CD4-positive, alpha-beta T cell (primary cell): ENCODE measurements around the gene PHKB. TPM values are rescaled to one million over a fixed set of nuclear protein-coding genes. Genes with fewer than 3 reads are reported as not detected.

Source experiments
- ATAC-seq: fragments of 200-7000 bp; cut with Tn5 transposase; one replicate; pipeline ENCODE4 v1.10.0; 2022; ENCODE audit warnings: mild to moderate bottlenecking; ENCODE audit not compliant: poor library complexity
- CTCF ChIA-PET: fragments of 350-600 bp; sonication (Branson Sonifier 250); formaldehyde crosslinking; loops from one replicate; lab custom pipeline; 2021; ENCODE audit warnings: antibody characterized with exemption, inconsistent platforms; lab: Charles Lee
- POLR2A ChIA-PET: fragments of 350-600 bp; sonication (Branson Sonifier 250); formaldehyde crosslinking; loops from one replicate; lab custom pipeline; 2021; ENCODE audit warnings: antibody characterized with exemption, inconsistent platforms; lab: Charles Lee
- DNase-seq, 14 experiments: peaks; one replicate each; pipeline ENCODE4 v3.0.0-alpha.2; 2013 to 2020; ENCODE audit warnings: mixed read lengths in 2 of 14
- H3K27ac ChIP-seq, 2 donors: one replicate each; pipeline versions ENCODE4 v1.5.1 to v1.7.0; 2013; ENCODE audit warnings: low read length in 2 of 2, low read depth in 1 of 2, mild to moderate bottlenecking in 1 of 2
- H3K27me3 ChIP-seq, 2 experiments: 1 replicate in 1 of 2; 2 replicates in 1 of 2; pipeline versions ENCODE4 v1.6.1 to v1.7.0; 2013; ENCODE audit warnings: low read length in 2 of 2, control low read depth in 1 of 2, mild to moderate bottlenecking in 1 of 2, moderate library complexity in 1 of 2; ENCODE audit not compliant: insufficient read depth in 2 of 2, control insufficient read depth in 1 of 2
- H3K36me3 ChIP-seq: one replicate; pipeline ENCODE4 v1.6.1; 2013; ENCODE audit warnings: low read length, control low read depth; ENCODE audit not compliant: insufficient read depth
- H3K4me1 ChIP-seq: one replicate; pipeline ENCODE4 v1.6.1; 2013; ENCODE audit warnings: low read length, control low read depth; ENCODE audit not compliant: insufficient read depth
- H3K4me3 ChIP-seq: one replicate; pipeline ENCODE4 v1.5.1; 2013; ENCODE audit warnings: mild to moderate bottlenecking, low read length, moderate library complexity
- H3K9me3 ChIP-seq, 2 experiments: 1 replicate in 1 of 2; 2 replicates in 1 of 2; pipeline versions ENCODE4 v1.6.1 to v1.7.0; 2013; ENCODE audit warnings: low read length in 2 of 2, mild to moderate bottlenecking in 2 of 2, control low read depth in 1 of 2, moderate library complexity in 1 of 2; ENCODE audit not compliant: control insufficient read depth in 1 of 2, insufficient read depth in 1 of 2
- H3K27ac Mint-ChIP-seq: one replicate; pipeline ENCODE4 v1.8.0; 2020; ENCODE audit warnings: mixed read lengths
- H3K27me3 Mint-ChIP-seq: one replicate; pipeline ENCODE4 v1.8.0; 2021; ENCODE audit warnings: mixed read lengths
- H3K36me3 Mint-ChIP-seq: one replicate; pipeline ENCODE4 v1.8.0; 2021; ENCODE audit warnings: low read depth, mixed read lengths
- H3K4me1 Mint-ChIP-seq: one replicate; pipeline ENCODE4 v1.8.0; 2021; ENCODE audit warnings: low read depth, mixed read lengths
- H3K4me3 Mint-ChIP-seq: one replicate; pipeline ENCODE4 v1.8.0; 2020; ENCODE audit warnings: mild to moderate bottlenecking, mixed read lengths
- H3K9me3 Mint-ChIP-seq: one replicate; pipeline ENCODE4 v1.8.0; 2020; ENCODE audit warnings: mixed read lengths
- CTCF ChIP-seq: fragments of 200-600 bp; IDR thresholded peaks from one replicate; pipeline ENCODE4 v1.8.0; 2022; ENCODE audit warnings: antibody characterized with exemption, mild to moderate bottlenecking
- intact Hi-C, 2 experiments: fragments of 100-400 bp; cut with DNase I in 1 of 2; cut with micrococcal nuclease in 1 of 2; formaldehyde crosslinking; loops; one replicate each; pipeline versions ENCODE4 v1.15.1 to v1.9.0; 2023 to 2025; cut with DNase I, micrococcal nuclease
- total RNA-seq, 174 experiments: library from RNA in 2 of 174; stranded (reverse) in 2 of 174; gene quantifications; one replicate each; pipeline ENCODE4 v1.2.3 and lab custom pipeline; 2021 to 2026

PHKB gene
- total RNA-seq, 2 experiments from 2014 or later = 28.8 to 31.3 TPM

- Histone ChIP-seq H3K4me3 (no peak overlapping the region), H3K4me1 (no peaks in the 10 kb centered on the region), H3K27me3 (no peaks in the 10 kb centered on the region), H3K36me3 (peaks cover 4% of the 10 kb centered on the region), H3K9me3 (peaks cover 0 to 5% of the 10 kb centered on the region in 2 experiments), H3K27ac (no peak overlapping the region)
- CTCF ChIA-PET = no interaction called here
- DNase-seq (no peak), ATAC-seq (no peak)
- Mint-ChIP-seq H3K27me3 (no peaks in the 10 kb centered on the region), H3K27ac (no peak overlapping the region), H3K4me3 (no peak overlapping the region), H3K4me1 (no peaks in the 10 kb centered on the region), H3K36me3 (peaks cover 55% of the 10 kb centered on the region), H3K9me3 (peaks cover 2% of the 10 kb centered on the region)
- intact Hi-C loops = no loop called here
- POLR2A ChIA-PET = no interaction called here
- TF ChIP-seq CTCF = no peak
These were observed 166.6 kb downstream of the PHKB start for GRCh38 chr16:47627721-47628120.

GRCh38 chr16:47631131-47631530, 170.0 kb downstream of the PHKB start:
- H3K9me3 ChIP-seq = peaks cover 0 to 6% of the 10 kb centered on the region in 2 experiments
- H3K4me1 ChIP-seq = no peaks in the 10 kb centered on the region
- no peak for TF ChIP-seq CTCF
- H3K27ac ChIP-seq = no peak overlapping the region
- no peaks in the 10 kb centered on the region for H3K4me1 Mint-ChIP-seq
- POLR2A ChIA-PET = no interaction called here
- H3K4me3 Mint-ChIP-seq = no peak overlapping the region
- no peak overlapping the region for H3K4me3 ChIP-seq
- CTCF ChIA-PET = no interaction called here
- peaks cover 60% of the 10 kb centered on the region for H3K36me3 Mint-ChIP-seq
- H3K27me3 Mint-ChIP-seq = no peaks in the 10 kb centered on the region
- H3K36me3 ChIP-seq = peaks cover 7% of the 10 kb centered on the region
- intact Hi-C loops = no loop called here
- H3K9me3 Mint-ChIP-seq = peaks cover 2% of the 10 kb centered on the region
- ATAC-seq (no peak), DNase-seq (no peak)
- no peak overlapping the region for H3K27ac Mint-ChIP-seq
- no peaks in the 10 kb centered on the region for H3K27me3 ChIP-seq

GRCh38 chr16:47634126-47634525, 173.0 kb downstream of the PHKB start:
- Mint-ChIP-seq H3K36me3 (peaks cover 66% of the 10 kb centered on the region), H3K4me1 (no peaks in the 10 kb centered on the region), H3K9me3 (no peaks in the 10 kb centered on the region), H3K27me3 (no peaks in the 10 kb centered on the region), H3K4me3 (no peak overlapping the region), H3K27ac (no peak overlapping the region)
- ChIA-PET CTCF (no interaction called here), POLR2A (no interaction called here)
- Histone ChIP-seq H3K4me1 (no peaks in the 10 kb centered on the region), H3K9me3 (peaks cover 0 to 10% of the 10 kb centered on the region in 2 experiments), H3K36me3 (peaks cover 5% of the 10 kb centered on the region), H3K4me3 (no peak overlapping the region), H3K27ac (no peak overlapping the region), H3K27me3 (no peaks in the 10 kb centered on the region)
- no peak for ATAC-seq
- no peak for DNase-seq
- no peak for TF ChIP-seq CTCF
- intact Hi-C loops = no loop called here
